Inflammatory macrophage treated with lipopolysaccharide for 4 hours (primary cell): ENCODE measurements around the gene SLC36A2.

ENCODE experiments used
- DNase-seq: peaks from one replicate; pipeline ENCODE4 v3.0.0-alpha.2; 2020

Gene SLC36A2

GRCh38 chr5:151281001-151281639, 66.2 kb downstream of the SLC36A2 start:
- DNase-seq = no peak

GRCh38 chr5:151280443-151280842, 66.9 kb downstream of the SLC36A2 start:
- DNase-seq = peak; percentile 45

- DNase-seq = no peak
Measured at GRCh38 chr5:151278845-151279244, 68.5 kb downstream of the SLC36A2 start.

- DNase-seq = no peak
Measured at GRCh38 chr5:151275803-151276202, 71.6 kb downstream of the SLC36A2 start.

GRCh38 chr5:151274666-151275065, 72.7 kb downstream of the SLC36A2 start:
- DNase-seq = no peak

- peak; percentile 60 for DNase-seq
Measured at GRCh38 chr5:151271336-151271735, 76.0 kb downstream of the SLC36A2 start.

GRCh38 chr5:151270599-151270998, 76.8 kb downstream of the SLC36A2 start:
- peak; percentile 97 for DNase-seq

- DNase-seq = no peak
Measured at GRCh38 chr5:151267491-151268260, 79.7 kb downstream of the SLC36A2 start.
